GM12864 (cell line): ENCODE results near the gene NAGLU.
A peak's percentile ranks its signal among the peaks of the same experiment; 100 is the strongest.

Source experiments
- DNase-seq: peaks from one replicate; pipeline ENCODE4 v3.0.0-alpha.2; 2011; ENCODE audit warnings: low read depth
- H3K4me3 ChIP-seq: 2 replicates; pipeline ENCODE4 v1.5.1; 2011; ENCODE audit warnings: mild to moderate bottlenecking, low read depth, low read length, control low read depth
- TF ChIP-seq, protein P1 (sequence below): IDR thresholded peaks from 2 replicates; pipeline ENCODE4 v1.5.1; 2011; ENCODE audit warnings: low read depth, mild to moderate bottlenecking, moderate library complexity, low read length, control low read depth, inconsistent platforms; ENCODE audit errors: missing control alignments

Gene NAGLU

GRCh38 chr17:42520540-42520951, 15.5 kb upstream of the NAGLU start:
- TF ChIP-seq, protein P1, sequence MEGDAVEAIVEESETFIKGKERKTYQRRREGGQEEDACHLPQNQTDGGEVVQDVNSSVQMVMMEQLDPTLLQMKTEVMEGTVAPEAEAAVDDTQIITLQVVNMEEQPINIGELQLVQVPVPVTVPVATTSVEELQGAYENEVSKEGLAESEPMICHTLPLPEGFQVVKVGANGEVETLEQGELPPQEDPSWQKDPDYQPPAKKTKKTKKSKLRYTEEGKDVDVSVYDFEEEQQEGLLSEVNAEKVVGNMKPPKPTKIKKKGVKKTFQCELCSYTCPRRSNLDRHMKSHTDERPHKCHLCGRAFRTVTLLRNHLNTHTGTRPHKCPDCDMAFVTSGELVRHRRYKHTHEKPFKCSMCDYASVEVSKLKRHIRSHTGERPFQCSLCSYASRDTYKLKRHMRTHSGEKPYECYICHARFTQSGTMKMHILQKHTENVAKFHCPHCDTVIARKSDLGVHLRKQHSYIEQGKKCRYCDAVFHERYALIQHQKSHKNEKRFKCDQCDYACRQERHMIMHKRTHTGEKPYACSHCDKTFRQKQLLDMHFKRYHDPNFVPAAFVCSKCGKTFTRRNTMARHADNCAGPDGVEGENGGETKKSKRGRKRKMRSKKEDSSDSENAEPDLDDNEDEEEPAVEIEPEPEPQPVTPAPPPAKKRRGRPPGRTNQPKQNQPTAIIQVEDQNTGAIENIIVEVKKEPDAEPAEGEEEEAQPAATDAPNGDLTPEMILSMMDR = peak; percentile 38
- H3K4me3 ChIP-seq = no peak overlapping the region
- DNase-seq = no peak

- TF ChIP-seq, protein P1 = no peak
- DNase-seq = no peak
- no peak overlapping the region for H3K4me3 ChIP-seq
Measured at GRCh38 chr17:42521036-42521435, 15.0 kb upstream of the NAGLU start.

GRCh38 chr17:42521666-42522262, 14.3 kb upstream of the NAGLU start:
- TF ChIP-seq, protein P1 = no peak
- H3K4me3 ChIP-seq = no peak overlapping the region
- DNase-seq = no peak

GRCh38 chr17:42522263-42522790, 13.7 kb upstream of the NAGLU start:
- no peak for DNase-seq
- no peak overlapping the region for H3K4me3 ChIP-seq
- TF ChIP-seq, protein P1 = no peak

DNA sequence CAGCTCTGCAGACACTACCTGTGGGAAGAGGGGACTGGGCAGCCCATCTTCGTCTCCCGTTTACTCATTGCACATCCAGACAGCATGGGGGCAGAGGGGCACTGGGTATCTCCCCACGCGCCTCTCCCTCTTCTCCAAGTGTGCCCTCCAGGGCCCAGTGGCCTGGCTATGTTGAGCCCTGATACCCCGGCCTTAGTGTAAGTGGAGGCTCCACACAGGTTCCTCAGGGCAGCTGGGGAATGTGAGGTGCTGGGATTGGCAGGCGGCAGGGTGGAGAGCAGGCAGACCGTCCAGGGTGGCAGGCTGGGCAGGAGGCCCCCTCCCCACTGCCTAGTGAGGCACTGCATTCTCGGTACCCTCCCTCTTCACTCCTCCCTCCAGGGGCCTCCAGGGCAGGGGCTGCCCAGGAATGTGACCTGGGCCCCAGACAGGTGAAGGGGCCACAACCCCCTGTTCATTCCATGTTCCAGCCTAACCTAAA, 13.2 kb upstream of the NAGLU start:
- no peak overlapping the region for H3K4me3 ChIP-seq
- TF ChIP-seq, protein P1 = no peak
- no peak for DNase-seq

DNA sequence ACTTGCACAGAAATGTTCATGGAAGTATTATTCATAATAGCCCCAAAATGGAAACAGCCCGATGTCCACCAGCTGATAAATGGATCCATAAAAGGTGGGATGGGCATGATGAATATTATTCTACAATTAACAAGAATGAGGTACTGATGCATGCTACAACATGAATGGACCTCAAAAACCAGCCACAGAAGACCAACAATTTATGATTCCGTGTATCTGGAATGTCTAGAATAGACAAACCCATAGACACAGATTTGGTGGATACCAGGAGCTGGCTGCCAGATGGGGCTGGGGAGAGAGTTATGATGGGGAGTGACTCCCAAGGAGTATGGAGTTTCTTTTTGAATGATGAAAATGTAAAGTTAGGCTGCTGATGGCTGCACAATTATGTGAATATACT, 10.8 kb upstream of the NAGLU start:
- no peak for DNase-seq

More for the DNA sequence above, 10.8 kb upstream of the NAGLU start:
- H3K4me3 ChIP-seq = no peak overlapping the region
- TF ChIP-seq, protein P1 = no peak
